Right lobe of liver (tissue), 6 donors: ENCODE data around the gene DIPK1B. TPM values are rescaled to one million over a fixed set of nuclear protein-coding genes. Genes with fewer than 3 reads are reported as not detected.

Experiments
- ATAC-seq, 4 donors: fragments of 200-7000 bp; cut with Tn5 transposase; one replicate each; pipeline ENCODE4 v1.9.1; 2020; ENCODE audit warnings: mild to moderate bottlenecking in 4 of 4, moderate library complexity in 4 of 4
- DNase-seq, 3 donors: peaks; one replicate each; pipeline ENCODE4 v3.0.0-alpha.2; 2020
- H3K27ac ChIP-seq, 3 donors: fragments of 200-600 bp; one replicate each; pipeline ENCODE4 v1.8.0; 2022
- H3K27me3 ChIP-seq, 2 donors: fragments of 200-600 bp; one replicate each; pipeline ENCODE4 v1.8.0; 2022
- H3K36me3 ChIP-seq, 4 donors: fragments of 200-600 bp; sonication (generic) in 1 of 4; one replicate each; pipeline versions ENCODE4 v1.5.1 to v1.8.0; 2017 to 2022; ENCODE audit warnings: control low read depth in 1 of 4
- H3K4me1 ChIP-seq, 4 donors: fragments of 200-600 bp; sonication (generic) in 1 of 4; one replicate each; pipeline versions ENCODE4 v1.5.1 to v1.8.0; 2017 to 2022; ENCODE audit warnings: control low read depth in 1 of 4
- H3K4me3 ChIP-seq, 3 donors: fragments of 200-600 bp; one replicate each; pipeline ENCODE4 v1.8.0; 2022
- H3K9me3 ChIP-seq, 4 donors: fragments of 200-600 bp; sonication (generic) in 1 of 4; one replicate each; pipeline versions ENCODE4 v1.5.1 to v1.8.0; 2017 to 2022; ENCODE audit warnings: control low read depth in 1 of 4
- CTCF ChIP-seq, 4 donors: fragments of 200-600 bp in 3 of 4; fragments of 450-650 bp in 1 of 4; IDR thresholded peaks; one replicate each; pipeline versions ENCODE4 v1.5.1 to v1.8.0; 2016 to 2022; ENCODE audit warnings: antibody characterized with exemption in 4 of 4, mild to moderate bottlenecking in 2 of 4
- POLR2A ChIP-seq: fragments of 450-650 bp; IDR thresholded peaks from one replicate; pipeline ENCODE4 v1.6.1; 2017; ENCODE audit warnings: antibody characterized with exemption, mild to moderate bottlenecking
- WGBS: methylation state at CpG from one replicate; pipeline ENCODE4 v1.1.6; 2018; ENCODE audit warnings: low coverage, low lambda C conversion rate; ENCODE audit not compliant: insufficient coverage; ENCODE audit errors: missing lambda C conversion rate; 5-methylcytosine and 5-hydroxymethylcytosine counted together
- intact Hi-C, 2 donors: fragments of 100-400 bp; cut with DNase I; formaldehyde crosslinking; loops; one replicate each; pipeline versions ENCODE4 v1.11.2 to v1.14.1; 2022
- total RNA-seq, 6 experiments: library from RNA; depleted of rRNA in 2 of 6; stranded (reverse); fragments of >200 nt in 2 of 6; fragmentation: NEBNext Ultra II Directional in 3 of 6; extraction: Animal tissue kit (Norgen Biotek cat#: 25700) in 3 of 6; gene quantifications; one replicate each; pipeline versions ENCODE4 v1.1.0 to v1.2.4, GENCODE V29; 2016 to 2023
- donor health status: DM: no; HTN: yes; CAD: no.
- donor health status: DM: no; HTN: no; CAD: no.
- donor health status: DM: no; HTN: no; CAD: no.
- donor health status: DM: no; HTN: yes; CAD: no.
- donor health status: DM: no; HTN: yes; CAD: no.

Gene DIPK1B
- total RNA-seq, 6 experiments from 2014 or later: 1.4 to 7.7 (median 5.1) TPM

- Histone ChIP-seq H3K27me3 (no peaks in the 10 kb centered on the region), H3K4me3 (peak overlapping the region; percentile 92 to 97 (median 95)), H3K4me1 (peaks cover 0 to 17% (median 7%) of the 10 kb centered on the region in 4 donors), H3K36me3 (peaks cover 0 to 26% (median 15%) of the 10 kb centered on the region in 4 donors), H3K27ac (peak overlapping the region; percentile 37 to 80 (median 48)), H3K9me3 (no peaks in the 10 kb centered on the region)
- TF ChIP-seq POLR2A (no peak), CTCF (IDR thresholded peaks at IDR 0.05) (no peak)
- DNase-seq (peak in 1 of 3 donors; percentile 69), ATAC-seq (peak; percentile 37 to 54 (median 53))
- 0% methylated on average over 4 of the region's 53 CpGs for WGBS
- intact Hi-C loops: no loop called here
Observed at GRCh38 chr9:136728548-136729123, 16.3 kb downstream of the DIPK1B start.

DNA sequence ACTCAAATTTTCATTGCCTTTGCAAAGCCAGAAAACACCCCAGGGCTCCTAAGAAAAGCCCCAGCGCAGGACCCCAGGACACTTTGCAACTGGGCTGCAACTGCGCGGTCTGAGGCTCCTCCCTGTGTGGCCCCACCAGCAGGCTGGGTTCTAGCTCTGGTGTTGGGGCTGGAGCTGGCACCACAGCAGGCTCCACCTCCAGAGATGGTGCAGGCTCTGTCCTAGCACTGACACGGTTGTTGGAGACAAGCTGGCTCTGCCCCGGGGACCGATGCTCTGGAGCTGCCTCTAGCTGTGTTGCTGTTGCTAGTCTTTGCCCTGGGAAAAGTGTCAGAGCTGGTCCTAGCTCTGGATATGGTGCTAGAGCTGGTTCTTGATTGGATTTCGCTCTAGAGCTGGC is 16.8 kb downstream of the DIPK1B start:
- Histone ChIP-seq H3K27ac (no peak overlapping the region), H3K36me3 (peaks cover 0 to 21% (median 13%) of the 10 kb centered on the region in 4 donors), H3K4me3 (peak overlapping the region; percentile 92 to 97 (median 95)), H3K27me3 (no peaks in the 10 kb centered on the region), H3K4me1 (peaks cover 0 to 17% (median 7%) of the 10 kb centered on the region in 4 donors), H3K9me3 (no peaks in the 10 kb centered on the region)
- DNase-seq: no peak
- TF ChIP-seq CTCF (IDR thresholded peaks at IDR 0.05) (no peak), POLR2A (no peak)
- ATAC-seq: peak; percentile 8 to 41 (median 22)
- no CpG with 5 or more reads among the region's 7 CpGs for WGBS
- intact Hi-C loops: no loop called here

- intact Hi-C loops: no loop called here
- WGBS: no CpG with 5 or more reads among the region's 8 CpGs
- no peak overlapping the region for H3K27ac ChIP-seq
- TF ChIP-seq CTCF (IDR thresholded peaks at IDR 0.05) (no peak), POLR2A (no peak)
- H3K4me3 ChIP-seq: no peak overlapping the region
- peaks cover 0 to 13% (median 6%) of the 10 kb centered on the region in 4 donors for H3K36me3 ChIP-seq
- H3K4me1 ChIP-seq: peaks cover 0 to 17% (median 7%) of the 10 kb centered on the region in 4 donors
- no peak for ATAC-seq
- H3K27me3 ChIP-seq: no peaks in the 10 kb centered on the region
- no peaks in the 10 kb centered on the region for H3K9me3 ChIP-seq
- no peak for DNase-seq
Observed at GRCh38 chr9:136729926-136730325, 17.6 kb downstream of the DIPK1B start.

GRCh38 chr9:136732444-136733178 is 20.2 kb downstream of the DIPK1B start:
- Histone ChIP-seq H3K27ac (no peak overlapping the region), H3K4me1 (peaks cover 0 to 5% (median 2%) of the 10 kb centered on the region in 4 donors), H3K4me3 (no peak overlapping the region), H3K27me3 (no peaks in the 10 kb centered on the region), H3K36me3 (no peaks in the 10 kb centered on the region), H3K9me3 (no peaks in the 10 kb centered on the region)
- no peak for TF ChIP-seq CTCF (IDR thresholded peaks at IDR 0.05)
- TF ChIP-seq POLR2A: no peak
- ATAC-seq (no peak), DNase-seq (no peak)
- intact Hi-C loops: no loop called here
- WGBS: 66% methylated on average over 10 of the region's 16 CpGs
